ENCODE measurements around the gene PLCZ1. TPM values are rescaled to one million over a fixed set of nuclear protein-coding genes. Genes with fewer than 3 reads are reported as not detected.
"Not testable (repeated sequence)": the region's sequence is repeated elsewhere in the genome, so short reads cannot be mapped to it uniquely, and the experiment has no call there.

The PLCZ1 gene, protein sequence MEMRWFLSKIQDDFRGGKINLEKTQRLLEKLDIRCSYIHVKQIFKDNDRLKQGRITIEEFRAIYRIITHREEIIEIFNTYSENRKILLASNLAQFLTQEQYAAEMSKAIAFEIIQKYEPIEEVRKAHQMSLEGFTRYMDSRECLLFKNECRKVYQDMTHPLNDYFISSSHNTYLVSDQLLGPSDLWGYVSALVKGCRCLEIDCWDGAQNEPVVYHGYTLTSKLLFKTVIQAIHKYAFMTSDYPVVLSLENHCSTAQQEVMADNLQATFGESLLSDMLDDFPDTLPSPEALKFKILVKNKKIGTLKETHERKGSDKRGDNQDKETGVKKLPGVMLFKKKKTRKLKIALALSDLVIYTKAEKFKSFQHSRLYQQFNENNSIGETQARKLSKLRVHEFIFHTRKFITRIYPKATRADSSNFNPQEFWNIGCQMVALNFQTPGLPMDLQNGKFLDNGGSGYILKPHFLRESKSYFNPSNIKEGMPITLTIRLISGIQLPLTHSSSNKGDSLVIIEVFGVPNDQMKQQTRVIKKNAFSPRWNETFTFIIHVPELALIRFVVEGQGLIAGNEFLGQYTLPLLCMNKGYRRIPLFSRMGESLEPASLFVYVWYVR
- total RNA-seq = not detected in 2 replicates
- polyA plus RNA-seq = not detected in 2 replicates

DNA sequence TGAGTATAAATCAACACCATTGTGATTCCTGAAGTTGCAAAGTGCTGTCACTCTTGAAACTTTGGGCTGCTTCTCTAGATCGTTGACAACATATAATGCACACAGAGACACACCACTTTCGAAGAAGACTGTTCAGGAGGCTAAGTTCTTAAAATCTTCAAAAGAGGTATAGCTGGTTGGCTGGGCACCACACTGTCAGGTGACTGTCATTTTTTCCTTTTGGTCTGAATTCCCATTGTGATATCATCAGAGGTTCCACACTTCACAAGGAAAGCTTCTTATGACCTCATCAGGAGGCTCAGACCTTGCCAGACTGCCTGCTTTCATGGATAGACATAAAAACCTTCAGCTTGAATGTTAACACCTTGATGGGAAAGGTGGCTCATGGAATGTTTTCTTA, at the start of gene PLCZ1, which contains the start of gene CAPZA3:
Gene PLCZ1, minus strand, starts transcription at position 194 of the 400 bp plus-strand sequence. CDS start 641 bp downstream, outside the sequence.
Gene CAPZA3, plus strand, starts transcription at position 301 of the 400 bp plus-strand sequence. CDS start 150 bp downstream, outside the sequence.
- DNase-seq (ENCODE audit: low read depth in 1 of 2, low spot score in 1 of 2) = no peak
- H3K9me3 ChIP-seq (ENCODE audit: low read depth) = no peaks in the 10 kb centered on the region
- no peak within 1 kb of the TSS for H3K4me3 ChIP-seq
- H3K27ac ChIP-seq = no peak within 1 kb of the TSS
- no peaks in the 10 kb centered on the region for H3K4me1 ChIP-seq (ENCODE audit: low read depth)
- H3K27me3 ChIP-seq = no peaks in the 10 kb centered on the region
- TF ChIP-seq, protein P1, sequence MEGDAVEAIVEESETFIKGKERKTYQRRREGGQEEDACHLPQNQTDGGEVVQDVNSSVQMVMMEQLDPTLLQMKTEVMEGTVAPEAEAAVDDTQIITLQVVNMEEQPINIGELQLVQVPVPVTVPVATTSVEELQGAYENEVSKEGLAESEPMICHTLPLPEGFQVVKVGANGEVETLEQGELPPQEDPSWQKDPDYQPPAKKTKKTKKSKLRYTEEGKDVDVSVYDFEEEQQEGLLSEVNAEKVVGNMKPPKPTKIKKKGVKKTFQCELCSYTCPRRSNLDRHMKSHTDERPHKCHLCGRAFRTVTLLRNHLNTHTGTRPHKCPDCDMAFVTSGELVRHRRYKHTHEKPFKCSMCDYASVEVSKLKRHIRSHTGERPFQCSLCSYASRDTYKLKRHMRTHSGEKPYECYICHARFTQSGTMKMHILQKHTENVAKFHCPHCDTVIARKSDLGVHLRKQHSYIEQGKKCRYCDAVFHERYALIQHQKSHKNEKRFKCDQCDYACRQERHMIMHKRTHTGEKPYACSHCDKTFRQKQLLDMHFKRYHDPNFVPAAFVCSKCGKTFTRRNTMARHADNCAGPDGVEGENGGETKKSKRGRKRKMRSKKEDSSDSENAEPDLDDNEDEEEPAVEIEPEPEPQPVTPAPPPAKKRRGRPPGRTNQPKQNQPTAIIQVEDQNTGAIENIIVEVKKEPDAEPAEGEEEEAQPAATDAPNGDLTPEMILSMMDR (IDR thresholded peaks at IDR 0.05; ENCODE audit: low read depth, low read length) = no peak
- no peaks in the 10 kb centered on the region for H3K36me3 ChIP-seq

DNA sequence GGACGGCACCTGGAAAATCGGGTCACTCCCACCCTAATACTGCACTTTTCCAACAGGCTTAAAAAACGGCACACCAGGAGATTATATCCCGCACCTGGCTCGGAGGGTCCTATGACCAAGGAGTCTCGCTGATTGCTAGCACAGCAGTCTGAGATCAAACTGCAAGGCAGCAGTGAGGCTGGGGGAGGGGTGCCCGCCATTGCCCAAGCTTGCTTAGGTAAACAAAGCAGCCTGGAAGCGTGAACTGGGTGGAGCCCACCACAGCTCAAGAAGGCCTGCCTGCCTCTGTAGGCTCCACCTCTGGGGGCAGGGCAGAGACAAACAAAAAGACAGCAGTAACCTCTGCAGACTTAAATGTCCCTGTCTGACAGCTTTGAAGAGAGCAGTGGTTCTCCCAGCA, 47.7 kb upstream of the PLCZ1 start:
- not testable (repeated sequence) for H3K27me3 ChIP-seq; DNase-seq (ENCODE audit: low read depth in 1 of 2, low spot score in 1 of 2); H3K4me3 ChIP-seq; H3K36me3 ChIP-seq; H3K27ac ChIP-seq; H3K9me3 ChIP-seq (ENCODE audit: low read depth); H3K4me1 ChIP-seq (ENCODE audit: low read depth)

DNA sequence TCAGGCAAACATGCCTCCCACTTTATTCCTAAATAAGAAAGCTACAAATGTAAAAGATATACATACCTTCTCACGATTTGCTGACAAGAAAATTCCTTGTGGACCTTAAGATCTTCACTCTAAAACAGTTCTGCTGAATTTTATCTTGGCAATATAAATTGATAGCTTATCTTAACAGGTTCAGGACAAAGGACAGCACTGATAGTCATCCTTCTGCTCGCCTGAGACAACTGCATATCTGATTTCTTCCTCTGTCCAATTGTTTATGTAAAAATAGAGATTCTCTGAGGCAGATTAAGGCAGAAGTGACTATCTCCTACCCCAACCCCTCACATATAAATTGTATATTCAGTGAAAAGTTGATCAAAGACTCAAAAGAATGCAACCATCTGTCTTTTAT, 45.0 kb upstream of the PLCZ1 start:
- Histone ChIP-seq H3K4me1 (ENCODE audit: low read depth) (no peaks in the 10 kb centered on the region), H3K9me3 (ENCODE audit: low read depth) (no peaks in the 10 kb centered on the region), H3K36me3 (no peaks in the 10 kb centered on the region), H3K4me3 (no peak overlapping the region), H3K27ac (no peak overlapping the region), H3K27me3 (no peaks in the 10 kb centered on the region)
- no peak for DNase-seq (ENCODE audit: low read depth in 1 of 2, low spot score in 1 of 2)
- TF ChIP-seq, protein P1 (IDR thresholded peaks at IDR 0.05; ENCODE audit: low read depth, low read length) = no peak

DNA sequence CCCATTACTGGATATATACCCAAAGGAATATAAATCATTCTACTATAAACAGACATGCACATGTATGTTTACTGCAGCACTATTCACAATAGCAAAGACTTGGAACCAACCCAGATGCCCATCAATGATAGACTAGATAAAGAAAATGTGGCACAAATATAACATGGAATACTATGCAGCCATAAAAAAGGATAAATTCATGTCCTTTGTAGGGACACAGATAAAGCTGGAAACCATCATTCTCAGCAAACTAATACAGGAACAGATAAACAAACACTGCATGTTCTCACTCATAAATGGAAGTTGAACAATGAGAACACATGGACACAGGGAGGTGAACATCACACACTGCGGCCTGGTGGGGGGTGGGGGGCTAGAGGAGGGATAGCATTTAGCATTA, 28.7 kb upstream of the PLCZ1 start:
- not testable (repeated sequence) for H3K36me3 ChIP-seq

DNA sequence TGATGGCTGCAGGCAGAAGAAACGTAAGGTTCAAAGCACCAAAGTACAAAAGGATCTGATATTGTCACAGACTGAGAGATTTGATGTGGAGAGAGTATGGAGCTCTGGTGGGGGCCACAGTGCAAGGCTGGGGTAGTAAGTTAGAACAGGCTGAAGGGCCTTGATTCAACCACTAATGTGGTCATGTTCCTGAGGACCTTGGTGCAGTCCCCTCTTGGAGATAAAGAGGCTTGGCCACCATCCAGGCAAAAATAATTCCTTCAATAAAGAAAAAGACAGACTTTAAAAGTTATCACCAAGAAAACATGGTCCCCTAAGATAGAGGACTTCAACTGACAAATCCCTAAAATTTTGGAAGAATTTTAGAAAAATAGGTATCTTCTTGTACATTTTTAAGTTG, 17.5 kb upstream of the PLCZ1 start:
- Histone ChIP-seq H3K36me3 (no peaks in the 10 kb centered on the region), H3K4me1 (ENCODE audit: low read depth) (peaks cover 34% of the 10 kb centered on the region), H3K4me3 (no peak overlapping the region), H3K9me3 (ENCODE audit: low read depth) (no peaks in the 10 kb centered on the region), H3K27me3 (no peaks in the 10 kb centered on the region), H3K27ac (no peak overlapping the region)
- TF ChIP-seq, protein P1 (IDR thresholded peaks at IDR 0.05; ENCODE audit: low read depth, low read length) = no peak
- DNase-seq (ENCODE audit: low read depth in 1 of 2, low spot score in 1 of 2) = no peak

More for the DNA sequence above, 28.7 kb upstream of the PLCZ1 start:
- H3K27me3 ChIP-seq; DNase-seq (ENCODE audit: low read depth in 1 of 2, low spot score in 1 of 2); H3K4me1 ChIP-seq (ENCODE audit: low read depth); H3K27ac ChIP-seq; H3K9me3 ChIP-seq (ENCODE audit: low read depth); H3K4me3 ChIP-seq: not testable (repeated sequence)

DNA sequence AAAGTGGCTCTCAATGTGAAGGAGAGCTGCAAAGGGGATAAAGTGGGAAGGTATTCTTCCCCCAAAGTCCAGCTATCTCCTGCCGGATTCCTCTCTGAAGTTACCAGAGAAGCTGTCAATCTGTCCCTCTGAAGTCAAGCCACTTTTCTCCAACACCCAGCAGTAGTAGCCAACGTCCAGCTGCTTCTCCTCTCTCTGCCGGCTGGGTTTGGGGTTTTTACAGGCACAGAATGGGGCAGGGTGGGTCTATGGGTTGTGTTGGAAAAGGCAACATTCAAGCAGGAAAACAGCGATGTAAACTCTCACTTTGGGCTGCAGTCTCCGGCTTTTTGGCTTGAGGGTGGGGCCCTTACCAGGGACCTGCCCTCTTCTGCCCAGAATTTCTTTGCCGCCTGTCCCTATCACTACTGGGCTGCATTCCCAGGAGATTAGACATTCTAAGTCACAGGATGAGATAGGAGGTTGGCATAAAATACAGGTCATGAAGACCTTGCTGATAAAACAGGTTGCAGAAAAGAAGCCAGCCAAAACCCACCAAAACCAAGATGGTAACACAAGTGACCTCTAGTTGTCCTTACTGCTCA, 16.4 kb upstream of the PLCZ1 start:
- no peak for DNase-seq (ENCODE audit: low read depth in 1 of 2, low spot score in 1 of 2)
- H3K36me3 ChIP-seq = no peaks in the 10 kb centered on the region
- H3K4me1 ChIP-seq (ENCODE audit: low read depth) = peaks cover 45% of the 10 kb centered on the region
- no peak overlapping the region for H3K4me3 ChIP-seq
- H3K9me3 ChIP-seq (ENCODE audit: low read depth) = no peaks in the 10 kb centered on the region
- H3K27me3 ChIP-seq = no peaks in the 10 kb centered on the region
- TF ChIP-seq, protein P1 (IDR thresholded peaks at IDR 0.05; ENCODE audit: low read depth, low read length) = no peak
- no peak overlapping the region for H3K27ac ChIP-seq

Data from cardiac muscle cell (in vitro differentiated cells and primary cell).